K562 (cell line): ENCODE results near the gene SLC7A4. TPM values are rescaled to one million over a fixed set of nuclear protein-coding genes. Genes with fewer than 3 reads are reported as not detected.

Experiments used
- BCL6 ChIP-seq: fragments of 250-450 bp; sonication (Bioruptor Pico); IDR thresholded peaks from 2 replicates; pipeline ENCODE4 v1.4.0; 2020
- BRF2 ChIP-seq: IDR thresholded peaks from 3 replicates; pipeline ENCODE4 v1.6.1; 2011; ENCODE audit warnings: borderline replicate concordance, mild to moderate bottlenecking; ENCODE audit not compliant: insufficient read length, insufficient read depth
- CBFA2T3 ChIP-seq: fragments of 450-650 bp; IDR thresholded peaks from 2 replicates; pipeline ENCODE4 v1.6.1; 2017
- GTF2F1 ChIP-seq: IDR thresholded peaks from 2 replicates; pipeline ENCODE4 v1.6.1; 2011; ENCODE audit warnings: low read depth, low read length, improper control_type of control experiment
- HSF4 ChIP-seq: fragments of 250-450 bp; sonication (Bioruptor Pico); IDR thresholded peaks from 2 replicates; pipeline ENCODE4 v2.1.2; 2022; ENCODE audit warnings: mild to moderate bottlenecking, moderate library complexity, borderline replicate concordance
- KAT8 ChIP-seq: fragments of 450-650 bp; IDR thresholded peaks from 2 replicates; pipeline ENCODE4 v1.6.1; 2016; ENCODE audit warnings: low read depth, mild to moderate bottlenecking
- KLF10 ChIP-seq: fragments of 250-450 bp; sonication (Bioruptor Pico); IDR thresholded peaks from 2 replicates; pipeline ENCODE4 v1.6.1; 2021; ENCODE audit warnings: matching md5 sums
- LCOR ChIP-seq: sonication (generic); formaldehyde crosslinking; IDR thresholded peaks from 2 replicates; pipeline ENCODE4 v1.8.0; 2022; ENCODE audit warnings: mild to moderate bottlenecking, missing genetic modification reagents
- MECOM ChIP-seq: fragments of 250-450 bp; sonication (Bioruptor Pico); IDR thresholded peaks from 2 replicates; pipeline ENCODE4 v1.8.0; 2022; ENCODE audit warnings: inconsistent platforms
- NONO ChIP-seq, 2 experiments: fragments of 200-400 bp in 1 of 2; fragments of 450-650 bp in 1 of 2; formaldehyde crosslinking in 1 of 2; IDR thresholded peaks; 2 replicates each; pipeline ENCODE4 v1.6.1; 2017; ENCODE audit warnings: low read depth in 2 of 2, mild to moderate bottlenecking in 2 of 2, moderate library complexity in 2 of 2, low read length in 1 of 2
- NR2F6 ChIP-seq: fragments of 450-650 bp; formaldehyde crosslinking; IDR thresholded peaks from 2 replicates; pipeline ENCODE4 v1.4.0; 2020; ENCODE audit warnings: mild to moderate bottlenecking
- PHF8 ChIP-seq: fragments of 200-600 bp; sonication (generic); IDR thresholded peaks from 2 replicates; pipeline ENCODE4 v1.6.1; 2012; ENCODE audit warnings: mixed run types, mild to moderate bottlenecking, inconsistent platforms, low read length, moderate library complexity, borderline replicate concordance
- POLR3G ChIP-seq: IDR thresholded peaks from 2 replicates; pipeline ENCODE4 v1.6.1; 2011; ENCODE audit not compliant: insufficient read length, insufficient replicate concordance; ENCODE audit errors: extremely low read depth
- PTBP1 ChIP-seq: fragments of 200-400 bp; formaldehyde crosslinking; IDR thresholded peaks from 2 replicates; pipeline ENCODE4 v1.6.1; 2017; ENCODE audit warnings: low read depth, low read length
- TAF7 ChIP-seq: fragments of 450-650 bp; IDR thresholded peaks from 2 replicates; pipeline ENCODE4 v1.6.1; 2016; ENCODE audit warnings: missing genetic modification characterization, missing compliant biosample characterization
- TCF7 ChIP-seq: sonication (generic); IDR thresholded peaks from 2 replicates; pipeline ENCODE4 v1.6.1; 2016; ENCODE audit warnings: antibody characterized with exemption, borderline replicate concordance
- U2AF1 ChIP-seq: fragments of 200-400 bp; formaldehyde crosslinking; optimal IDR thresholded peaks from 2 replicates; pipeline ENCODE3; 2017; ENCODE audit warnings: mild to moderate bottlenecking, low read depth, low read length, moderate library complexity
- ZNF41 ChIP-seq: fragments of 250-450 bp; sonication (Bioruptor Pico); conservative IDR thresholded peaks from 2 replicates; pipeline ENCODE4 v1.4.0; 2020; ENCODE audit warnings: mild to moderate bottlenecking
- ZNF444 ChIP-seq: fragments of 250-450 bp; sonication (Bioruptor Pico); IDR thresholded peaks from 2 replicates; pipeline ENCODE4 v1.4.0; 2020; ENCODE audit warnings: mild to moderate bottlenecking, moderate library complexity
- polyA plus RNA-seq, 8 experiments: library from polyadenylated mRNA; depleted of rRNA in 4 of 8; stranded (reverse) in 5 of 8; unstranded in 3 of 8; fragments of >200 nt; fragmentation: Nextera tagmentation in 2 of 8; fragmentation: Illumina TruSeq in 1 of 8; extraction: Ambion mirVana in 2 of 8; extraction: Trizol in 1 of 8; gene quantifications; 2 replicates each; pipeline versions ENCODE4 v1.2.1 to v1.2.3, GENCODE V29; 2011 to 2014; ENCODE audit warnings: inconsistent platforms in 1 of 8, missing spikeins in 1 of 8
- total RNA-seq, 7 experiments: library from RNA; depleted of rRNA in 6 of 7; stranded (reverse); fragments of >200 nt in 6 of 7; fragmentation: Illumina TruSeq in 2 of 7; extraction: Trizol in 2 of 7; gene quantifications; 2 replicates each; pipeline versions ENCODE4 v1.2.1 to v1.2.3, GENCODE V29; 2011 to 2021; ENCODE audit warnings: low replicate concordance in 1 of 7
- TF ChIP-seq, protein P1 (sequence below): sonication (generic); formaldehyde crosslinking; IDR thresholded peaks from 2 replicates; pipeline ENCODE4 v1.8.1; 2023; ENCODE audit warnings: mild to moderate bottlenecking, missing genetic modification reagents
- TF ChIP-seq, protein P2 (sequence below): fragments of 200-800 bp; sonication (Bioruptor generic); IDR thresholded peaks from 2 replicates; pipeline ENCODE4 v1.6.1; 2017; ENCODE audit warnings: missing genetic modification characterization, missing compliant biosample characterization
- TF ChIP-seq, protein P3 (sequence below): sonication (generic); formaldehyde crosslinking; IDR thresholded peaks from 2 replicates; pipeline ENCODE4 v1.8.1; 2023; ENCODE audit warnings: mild to moderate bottlenecking, missing genetic modification reagents

SLC7A4 gene
- total and polyA plus RNA-seq, 9 of the 15 experiments (the other 6 are each of a cell fraction or from before 2014, with no cell fraction given) = not detected

DNA sequence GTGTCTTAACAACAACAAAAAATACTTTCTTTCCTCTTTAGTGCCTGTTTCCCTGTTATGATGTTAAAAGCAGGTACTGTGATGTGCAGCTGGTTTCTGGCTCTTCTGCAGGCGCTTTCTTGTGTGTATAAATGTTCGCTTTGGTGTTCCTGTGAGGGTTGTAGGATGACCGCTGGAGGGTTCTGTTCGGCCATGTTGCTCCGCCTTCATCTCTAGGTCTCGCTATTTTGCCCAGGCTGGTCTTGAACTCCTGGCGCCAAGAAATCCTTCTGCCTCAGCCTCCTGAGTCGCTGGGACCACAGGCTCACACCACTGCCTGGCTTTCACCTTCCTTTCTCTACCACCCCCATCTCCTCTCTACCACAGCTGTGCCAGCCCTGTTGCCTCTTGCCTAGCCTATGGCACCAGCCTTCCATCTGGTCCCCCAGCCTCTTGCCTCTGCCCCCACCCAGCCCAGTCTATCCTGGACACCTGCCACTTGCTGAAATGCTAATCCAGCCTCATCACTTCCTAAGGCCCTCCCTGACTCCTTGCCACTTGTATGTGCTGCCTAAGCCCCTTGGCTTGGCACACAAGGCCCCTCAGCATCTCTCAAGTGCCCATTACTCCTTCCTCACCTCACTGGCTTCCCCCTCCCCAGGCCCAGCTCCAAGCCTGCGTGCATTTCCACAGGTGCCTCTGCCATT, 18.9 kb upstream of the SLC7A4 start (continued):
- no peak for TF ChIP-seq BRF2
- no peak for TF ChIP-seq GTF2F1
- TF ChIP-seq, protein P1, sequence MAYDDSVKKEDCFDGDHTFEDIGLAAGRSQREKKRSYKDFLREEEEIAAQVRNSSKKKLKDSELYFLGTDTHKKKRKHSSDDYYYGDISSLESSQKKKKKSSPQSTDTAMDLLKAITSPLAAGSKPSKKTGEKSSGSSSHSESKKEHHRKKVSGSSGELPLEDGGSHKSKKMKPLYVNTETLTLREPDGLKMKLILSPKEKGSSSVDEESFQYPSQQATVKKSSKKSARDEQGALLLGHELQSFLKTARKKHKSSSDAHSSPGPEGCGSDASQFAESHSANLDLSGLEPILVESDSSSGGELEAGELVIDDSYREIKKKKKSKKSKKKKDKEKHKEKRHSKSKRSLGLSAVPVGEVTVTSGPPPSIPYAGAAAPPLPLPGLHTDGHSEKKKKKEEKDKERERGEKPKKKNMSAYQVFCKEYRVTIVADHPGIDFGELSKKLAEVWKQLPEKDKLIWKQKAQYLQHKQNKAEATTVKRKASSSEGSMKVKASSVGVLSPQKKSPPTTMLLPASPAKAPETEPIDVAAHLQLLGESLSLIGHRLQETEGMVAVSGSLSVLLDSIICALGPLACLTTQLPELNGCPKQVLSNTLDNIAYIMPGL (CRISPR knock-in tag) = 0 out of 2 replicates have a peak, but pooled peaks have one; percentile 41
- TF ChIP-seq KLF10 (CRISPR knock-in tag) = no peak
- TF ChIP-seq TAF7 (tag) = no peak
- TF ChIP-seq KAT8 = no peak
- TF ChIP-seq MECOM (CRISPR knock-in tag) = no peak
- no peak for TF ChIP-seq LCOR (CRISPR knock-in tag)
- TF ChIP-seq HSF4 = no peak
- TF ChIP-seq ZNF41 (CRISPR knock-in tag) = no peak
- no peak for TF ChIP-seq BCL6 (CRISPR knock-in tag)
- no peak for TF ChIP-seq NR2F6
- no peak for TF ChIP-seq U2AF1
- TF ChIP-seq, protein P2, sequence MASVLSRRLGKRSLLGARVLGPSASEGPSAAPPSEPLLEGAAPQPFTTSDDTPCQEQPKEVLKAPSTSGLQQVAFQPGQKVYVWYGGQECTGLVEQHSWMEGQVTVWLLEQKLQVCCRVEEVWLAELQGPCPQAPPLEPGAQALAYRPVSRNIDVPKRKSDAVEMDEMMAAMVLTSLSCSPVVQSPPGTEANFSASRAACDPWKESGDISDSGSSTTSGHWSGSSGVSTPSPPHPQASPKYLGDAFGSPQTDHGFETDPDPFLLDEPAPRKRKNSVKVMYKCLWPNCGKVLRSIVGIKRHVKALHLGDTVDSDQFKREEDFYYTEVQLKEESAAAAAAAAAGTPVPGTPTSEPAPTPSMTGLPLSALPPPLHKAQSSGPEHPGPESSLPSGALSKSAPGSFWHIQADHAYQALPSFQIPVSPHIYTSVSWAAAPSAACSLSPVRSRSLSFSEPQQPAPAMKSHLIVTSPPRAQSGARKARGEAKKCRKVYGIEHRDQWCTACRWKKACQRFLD (CRISPR knock-in tag) = no peak
- TF ChIP-seq PTBP1 = no peak
- TF ChIP-seq NONO (IDR thresholded peaks at IDR 0.05; ENCODE audit: low read depth in 2 of 2, low read length in 1 of 2) = no peak
- TF ChIP-seq ZNF444 (CRISPR knock-in tag) = no peak
- no peak for TF ChIP-seq POLR3G
- no peak for TF ChIP-seq CBFA2T3
- no peak; the same call in 1 of the 2 replicates for TF ChIP-seq PHF8
- TF ChIP-seq, protein P3, sequence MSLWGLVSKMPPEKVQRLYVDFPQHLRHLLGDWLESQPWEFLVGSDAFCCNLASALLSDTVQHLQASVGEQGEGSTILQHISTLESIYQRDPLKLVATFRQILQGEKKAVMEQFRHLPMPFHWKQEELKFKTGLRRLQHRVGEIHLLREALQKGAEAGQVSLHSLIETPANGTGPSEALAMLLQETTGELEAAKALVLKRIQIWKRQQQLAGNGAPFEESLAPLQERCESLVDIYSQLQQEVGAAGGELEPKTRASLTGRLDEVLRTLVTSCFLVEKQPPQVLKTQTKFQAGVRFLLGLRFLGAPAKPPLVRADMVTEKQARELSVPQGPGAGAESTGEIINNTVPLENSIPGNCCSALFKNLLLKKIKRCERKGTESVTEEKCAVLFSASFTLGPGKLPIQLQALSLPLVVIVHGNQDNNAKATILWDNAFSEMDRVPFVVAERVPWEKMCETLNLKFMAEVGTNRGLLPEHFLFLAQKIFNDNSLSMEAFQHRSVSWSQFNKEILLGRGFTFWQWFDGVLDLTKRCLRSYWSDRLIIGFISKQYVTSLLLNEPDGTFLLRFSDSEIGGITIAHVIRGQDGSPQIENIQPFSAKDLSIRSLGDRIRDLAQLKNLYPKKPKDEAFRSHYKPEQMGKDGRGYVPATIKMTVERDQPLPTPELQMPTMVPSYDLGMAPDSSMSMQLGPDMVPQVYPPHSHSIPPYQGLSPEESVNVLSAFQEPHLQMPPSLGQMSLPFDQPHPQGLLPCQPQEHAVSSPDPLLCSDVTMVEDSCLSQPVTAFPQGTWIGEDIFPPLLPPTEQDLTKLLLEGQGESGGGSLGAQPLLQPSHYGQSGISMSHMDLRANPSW = no peak
- no peak for TF ChIP-seq TCF7
